Natural killer cell (primary cell): Measurements from ENCODE around the gene DR1. TPM values are rescaled to one million over a fixed set of nuclear protein-coding genes. Genes with fewer than 3 reads are reported as not detected.

ENCODE experiments used
- ATAC-seq, 3 donors: fragments of 150-1000 bp in 2 of 3; fragments of 200-7000 bp in 1 of 3; cut with Tn5 transposase; 1 replicate in 1 of 3; 2 replicates in 2 of 3; pipeline ENCODE4 v1.10.0; 2021; ENCODE audit warnings: mild to moderate bottlenecking in 2 of 3, moderate library complexity in 2 of 3
- DNase-seq, 2 donors: peaks; one replicate each; pipeline versions ENCODE4 v3.0.0 to v3.0.0-alpha.2; 2013 to 2021; ENCODE audit warnings: mixed read lengths in 1 of 2
- H3K27ac ChIP-seq: one replicate; pipeline ENCODE4 v1.5.1; 2013; ENCODE audit warnings: mild to moderate bottlenecking, low read length
- H3K27me3 ChIP-seq: one replicate; pipeline ENCODE4 v1.6.1; 2013; ENCODE audit warnings: low read length; ENCODE audit not compliant: control insufficient read depth, insufficient read depth
- H3K36me3 ChIP-seq: one replicate; pipeline ENCODE4 v1.6.1; 2013; ENCODE audit warnings: low read length; ENCODE audit not compliant: control insufficient read depth, insufficient read depth
- H3K4me1 ChIP-seq: one replicate; pipeline ENCODE4 v1.6.1; 2013; ENCODE audit warnings: low read length; ENCODE audit not compliant: control insufficient read depth, insufficient read depth
- H3K4me3 ChIP-seq: one replicate; pipeline ENCODE4 v1.5.1; 2013; ENCODE audit warnings: low read length
- H3K9me3 ChIP-seq: one replicate; pipeline ENCODE4 v1.6.1; 2013; ENCODE audit warnings: low read length; ENCODE audit not compliant: control insufficient read depth, insufficient read depth
- H3K27ac Mint-ChIP-seq, 2 donors: one replicate each; pipeline ENCODE4 v1.8.0; 2022; ENCODE audit warnings: mild to moderate bottlenecking in 2 of 2, mixed read lengths in 2 of 2, moderate library complexity in 1 of 2
- H3K27me3 Mint-ChIP-seq, 2 donors: one replicate each; pipeline ENCODE4 v1.8.0; 2022; ENCODE audit warnings: low read depth in 2 of 2, mixed read lengths in 2 of 2
- H3K36me3 Mint-ChIP-seq: one replicate; pipeline ENCODE4 v1.8.0; 2022; ENCODE audit warnings: mixed read lengths
- H3K4me1 Mint-ChIP-seq, 2 donors: one replicate each; pipeline ENCODE4 v1.8.0; 2022; ENCODE audit warnings: mixed read lengths in 2 of 2
- H3K4me3 Mint-ChIP-seq: one replicate; pipeline ENCODE4 v1.8.0; 2022; ENCODE audit warnings: mild to moderate bottlenecking, moderate library complexity, mixed read lengths
- H3K9me3 Mint-ChIP-seq, 2 donors: one replicate each; pipeline ENCODE4 v1.8.0; 2022; ENCODE audit warnings: mixed read lengths in 2 of 2
- WGBS: methylation state at CpG from one replicate; pipeline ENCODE4 v1.1.7; 2013; ENCODE audit warnings: missing lambda C conversion rate; ENCODE audit not compliant: insufficient coverage; 5-methylcytosine and 5-hydroxymethylcytosine counted together
- intact Hi-C: fragments of 100-400 bp; cut with micrococcal nuclease; formaldehyde crosslinking; loops from one replicate; pipeline ENCODE4 v1.14.2; 2022
- total RNA-seq, 4 donors: library from RNA; stranded (reverse); fragments of 120-200 nt in 1 of 4; gene quantifications; one replicate each; pipeline versions ENCODE4 v1.2.3 to v1.2.4, GENCODE V29; 2013 to 2022
- TF ChIP-seq, protein P1 (sequence below): fragments of 200-600 bp; IDR thresholded peaks from one replicate; pipeline ENCODE4 v1.8.0; 2022; ENCODE audit warnings: antibody characterized with exemption

The DR1 gene
- total RNA-seq, 3 donors from 2014 or later (not counting 1 experiment from before 2014, with no cell fraction given) = 84.3 to 91.4 (median 85.3) TPM

DNA sequence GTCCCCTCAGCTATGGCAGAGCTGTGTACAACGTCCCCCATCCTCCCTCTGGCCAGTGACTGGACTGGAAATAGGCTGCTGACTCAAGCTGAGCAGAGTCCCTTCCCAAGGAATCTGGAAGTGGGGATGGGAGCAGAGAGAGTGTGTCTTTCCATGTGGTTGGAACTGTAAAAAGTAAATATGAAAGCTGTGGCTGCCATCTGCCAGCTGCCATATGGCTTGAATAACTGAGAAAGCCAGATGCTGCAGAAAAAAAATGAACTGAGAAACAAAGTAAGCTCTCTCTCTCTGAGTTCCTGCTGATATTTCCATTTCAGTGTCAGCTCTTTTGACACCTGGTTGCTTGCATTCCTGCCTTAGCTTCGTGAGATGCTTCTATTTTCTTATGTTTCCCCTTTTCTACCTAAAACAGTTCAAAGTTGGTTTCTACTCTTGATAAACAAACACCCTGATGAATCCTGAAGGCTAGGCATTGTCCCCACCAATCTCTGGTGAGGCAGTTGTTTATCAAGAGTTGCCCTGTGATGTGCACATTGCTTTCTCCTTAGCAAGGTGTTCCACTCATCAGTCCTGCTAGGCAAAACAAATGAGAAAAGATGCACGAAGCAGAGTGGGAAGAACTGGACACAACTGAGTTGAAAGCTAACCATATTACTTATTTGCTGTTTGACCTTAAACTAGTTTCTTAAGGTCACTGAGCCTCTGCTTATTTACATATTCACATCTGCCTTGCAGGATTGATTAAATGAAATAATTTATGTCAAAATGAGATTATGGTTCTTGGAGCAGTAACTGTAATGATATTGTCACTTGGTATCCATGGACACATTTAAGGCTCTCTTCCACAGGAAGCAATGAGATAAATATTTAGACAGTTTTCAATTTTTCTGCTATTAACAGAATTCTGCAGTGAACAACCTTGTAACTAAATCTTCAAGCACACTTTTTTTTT is 16.6 kb upstream of the DR1 start:
- Mint-ChIP-seq H3K27ac (no peak overlapping the region), H3K36me3 (no peaks in the 10 kb centered on the region), H3K4me3 (no peak overlapping the region), H3K27me3 (no peaks in the 10 kb centered on the region), H3K9me3 (no peaks in the 10 kb centered on the region), H3K4me1 (no peaks in the 10 kb centered on the region)
- no peaks in the 10 kb centered on the region for H3K36me3 ChIP-seq
- intact Hi-C loops = no loop called here
- H3K4me1 ChIP-seq = no peaks in the 10 kb centered on the region
- H3K4me3 ChIP-seq = no peak overlapping the region
- no peaks in the 10 kb centered on the region for H3K27me3 ChIP-seq
- 80% methylated on average over 3 of the region's 3 CpGs for WGBS
- DNase-seq = no peak
- TF ChIP-seq, protein P1, sequence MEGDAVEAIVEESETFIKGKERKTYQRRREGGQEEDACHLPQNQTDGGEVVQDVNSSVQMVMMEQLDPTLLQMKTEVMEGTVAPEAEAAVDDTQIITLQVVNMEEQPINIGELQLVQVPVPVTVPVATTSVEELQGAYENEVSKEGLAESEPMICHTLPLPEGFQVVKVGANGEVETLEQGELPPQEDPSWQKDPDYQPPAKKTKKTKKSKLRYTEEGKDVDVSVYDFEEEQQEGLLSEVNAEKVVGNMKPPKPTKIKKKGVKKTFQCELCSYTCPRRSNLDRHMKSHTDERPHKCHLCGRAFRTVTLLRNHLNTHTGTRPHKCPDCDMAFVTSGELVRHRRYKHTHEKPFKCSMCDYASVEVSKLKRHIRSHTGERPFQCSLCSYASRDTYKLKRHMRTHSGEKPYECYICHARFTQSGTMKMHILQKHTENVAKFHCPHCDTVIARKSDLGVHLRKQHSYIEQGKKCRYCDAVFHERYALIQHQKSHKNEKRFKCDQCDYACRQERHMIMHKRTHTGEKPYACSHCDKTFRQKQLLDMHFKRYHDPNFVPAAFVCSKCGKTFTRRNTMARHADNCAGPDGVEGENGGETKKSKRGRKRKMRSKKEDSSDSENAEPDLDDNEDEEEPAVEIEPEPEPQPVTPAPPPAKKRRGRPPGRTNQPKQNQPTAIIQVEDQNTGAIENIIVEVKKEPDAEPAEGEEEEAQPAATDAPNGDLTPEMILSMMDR = no peak
- no peak overlapping the region for H3K27ac ChIP-seq
- ATAC-seq = no peak
- no peaks in the 10 kb centered on the region for H3K9me3 ChIP-seq

DNA sequence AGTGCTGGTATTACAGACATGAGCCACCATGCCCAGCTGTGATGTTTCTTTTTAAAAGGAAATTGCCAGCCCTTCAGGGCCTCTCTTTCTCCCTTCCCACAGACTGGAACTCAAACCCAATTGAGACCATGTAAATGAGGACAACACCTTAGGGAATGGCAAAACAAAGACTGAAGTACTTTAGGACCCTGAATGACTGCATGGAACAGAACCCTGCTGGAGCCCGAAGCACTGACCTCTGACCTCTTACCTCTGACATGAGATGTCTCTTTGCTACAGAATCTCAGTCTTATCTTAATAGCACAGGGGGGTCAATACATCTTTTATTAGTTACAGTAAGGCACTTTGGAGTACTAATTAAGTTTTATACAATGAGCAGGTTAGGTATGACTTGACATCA is 15.5 kb upstream of the DR1 start:
- 92% methylated on average over 1 of the region's 1 CpG for WGBS
- H3K27me3 Mint-ChIP-seq = no peaks in the 10 kb centered on the region

DNA sequence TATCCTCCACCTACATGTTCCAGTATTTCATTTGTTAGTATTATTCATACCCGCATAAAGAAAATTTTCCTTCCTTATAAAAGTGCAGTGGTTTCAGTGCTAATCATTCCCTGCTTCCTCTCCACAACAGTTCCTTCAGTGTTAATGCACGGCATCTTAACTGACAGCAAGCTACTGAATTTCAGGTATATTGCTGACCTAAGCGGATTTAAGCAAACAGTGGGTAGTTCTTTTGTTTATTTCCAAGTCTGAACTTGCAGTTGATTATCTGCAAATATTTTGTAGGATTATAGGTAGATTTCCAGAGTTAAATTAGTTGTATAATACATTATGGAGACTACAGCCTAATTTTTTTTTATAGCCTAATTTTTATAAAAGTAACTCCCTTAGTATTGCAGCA is 15.1 kb upstream of the DR1 start:
- Mint-ChIP-seq H3K4me3 (no peak overlapping the region), H3K27me3 (no peaks in the 10 kb centered on the region), H3K27ac (no peak overlapping the region), H3K9me3 (no peaks in the 10 kb centered on the region), H3K36me3 (no peaks in the 10 kb centered on the region), H3K4me1 (no peaks in the 10 kb centered on the region)
- H3K27ac ChIP-seq = no peak overlapping the region
- no peak for DNase-seq
- 100% methylated on average over 3 of the region's 3 CpGs for WGBS
- no peak overlapping the region for H3K4me3 ChIP-seq
- H3K36me3 ChIP-seq = no peaks in the 10 kb centered on the region
- no peak for ATAC-seq
- no peaks in the 10 kb centered on the region for H3K4me1 ChIP-seq
- no peaks in the 10 kb centered on the region for H3K9me3 ChIP-seq
- intact Hi-C loops = no loop called here
- TF ChIP-seq, protein P1 = no peak
- no peaks in the 10 kb centered on the region for H3K27me3 ChIP-seq

More for the DNA sequence above, 15.5 kb upstream of the DR1 start:
- Histone ChIP-seq H3K4me1 (no peaks in the 10 kb centered on the region), H3K36me3 (no peaks in the 10 kb centered on the region), H3K4me3 (no peak overlapping the region), H3K27ac (no peak overlapping the region), H3K27me3 (no peaks in the 10 kb centered on the region), H3K9me3 (no peaks in the 10 kb centered on the region)
- H3K9me3 Mint-ChIP-seq = no peaks in the 10 kb centered on the region
- H3K4me3 Mint-ChIP-seq = no peak overlapping the region
- no peaks in the 10 kb centered on the region for H3K4me1 Mint-ChIP-seq
- DNase-seq (no peak), ATAC-seq (no peak)
- no peak overlapping the region for H3K27ac Mint-ChIP-seq
- TF ChIP-seq, protein P1 = no peak
- intact Hi-C loops = no loop called here
- no peaks in the 10 kb centered on the region for H3K36me3 Mint-ChIP-seq
